HG02588 (cell line): ENCODE results near the gene KSR2.
"Not testable (repeated sequence)": the region's sequence is repeated elsewhere in the genome, so short reads cannot be mapped to it uniquely, and the experiment has no call there.

Experiments
- ATAC-seq: cut with Tn5 transposase; IDR thresholded peaks from one replicate; pipeline ENCODE4 v1.9.1; 2021; ENCODE audit warnings: mild to moderate bottlenecking, moderate library complexity; ENCODE audit not compliant: unreplicated experiment

KSR2 gene

GRCh38 chr12:117649796-117650195, 319.0 kb downstream of the KSR2 start:
- no peak for ATAC-seq

GRCh38 chr12:117646520-117646919, 322.3 kb downstream of the KSR2 start:
- ATAC-seq: no peak

- no peak for ATAC-seq
These were observed 323.3 kb downstream of the KSR2 start for GRCh38 chr12:117645473-117645872.

DNA sequence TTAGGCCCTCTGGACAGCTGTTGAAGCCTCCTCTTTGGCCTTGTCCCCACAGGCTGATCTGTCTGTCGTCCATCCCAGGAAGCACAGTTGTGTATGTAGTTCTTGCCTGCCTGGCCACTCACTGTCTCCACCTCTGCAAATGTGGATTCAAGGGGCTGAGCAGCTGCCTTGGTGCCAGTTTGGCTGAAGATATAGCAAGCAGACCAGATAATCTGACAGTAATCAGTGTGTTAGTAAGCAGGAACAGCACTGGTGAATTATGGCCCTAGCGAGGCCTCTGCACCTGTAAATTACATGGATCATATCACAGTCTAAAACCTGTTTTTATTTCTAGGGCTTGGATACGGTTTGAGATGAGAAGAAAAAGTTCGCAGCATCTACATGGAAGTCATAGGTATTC, 324.8 kb downstream of the KSR2 start:
- no peak for ATAC-seq

DNA sequence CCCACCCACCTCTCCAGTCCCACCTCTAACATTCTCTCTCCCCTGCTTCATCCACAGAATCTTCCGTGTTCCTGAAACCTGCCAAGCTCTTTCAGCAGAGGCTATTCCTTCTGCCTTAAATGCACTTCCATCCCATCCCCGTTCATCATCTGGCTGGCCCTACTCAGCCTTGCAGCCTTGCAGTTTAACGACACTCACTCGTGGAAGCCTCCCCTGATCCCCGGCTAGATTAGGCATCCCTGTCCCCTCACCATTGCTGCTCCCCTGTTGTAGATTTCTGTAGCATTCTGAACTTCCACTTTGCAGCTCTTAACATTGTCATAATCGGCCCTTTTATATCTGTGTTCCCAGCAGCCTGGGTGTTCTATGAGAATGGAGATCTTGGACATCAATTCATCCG, 326.9 kb downstream of the KSR2 start:
- ATAC-seq: no peak

DNA sequence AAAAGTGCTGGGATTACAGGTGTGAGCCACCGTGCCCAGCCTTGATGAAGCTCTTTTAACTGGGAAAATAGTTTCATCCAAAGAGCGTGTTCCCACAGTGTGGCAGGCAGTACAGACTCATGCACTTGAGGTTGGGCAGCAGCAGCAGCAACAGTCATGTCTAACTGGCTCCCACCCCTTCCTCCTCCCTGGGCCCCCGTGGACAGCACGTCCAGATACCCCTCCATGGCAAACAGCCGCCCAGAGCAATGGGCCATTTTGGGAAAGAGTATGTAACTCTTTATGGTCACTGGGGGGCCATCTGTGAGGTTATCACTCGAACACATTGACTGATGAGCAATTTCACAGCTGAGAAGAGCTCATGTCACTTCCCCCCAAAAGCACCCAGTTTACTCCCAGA, 328.3 kb downstream of the KSR2 start:
- no peak for ATAC-seq

DNA sequence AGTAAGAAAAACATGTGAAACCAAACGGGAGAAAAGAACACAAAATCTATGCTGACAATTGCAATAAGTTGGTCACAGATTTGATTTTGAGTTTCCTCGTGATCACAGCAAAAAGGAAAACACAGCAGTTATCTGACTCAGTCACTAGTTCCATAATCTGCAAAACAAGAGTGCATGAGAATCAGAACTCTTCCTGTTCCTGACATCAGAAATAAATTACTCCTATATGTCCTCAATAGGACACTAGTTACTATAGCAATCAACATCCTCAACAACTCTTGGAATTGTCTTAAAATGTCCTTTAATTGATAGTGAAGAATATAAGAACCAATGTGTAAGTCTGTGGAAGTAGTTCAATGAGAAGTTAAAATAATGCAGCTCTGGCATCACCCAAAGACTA, 339.3 kb downstream of the KSR2 start:
- ATAC-seq: no peak

DNA sequence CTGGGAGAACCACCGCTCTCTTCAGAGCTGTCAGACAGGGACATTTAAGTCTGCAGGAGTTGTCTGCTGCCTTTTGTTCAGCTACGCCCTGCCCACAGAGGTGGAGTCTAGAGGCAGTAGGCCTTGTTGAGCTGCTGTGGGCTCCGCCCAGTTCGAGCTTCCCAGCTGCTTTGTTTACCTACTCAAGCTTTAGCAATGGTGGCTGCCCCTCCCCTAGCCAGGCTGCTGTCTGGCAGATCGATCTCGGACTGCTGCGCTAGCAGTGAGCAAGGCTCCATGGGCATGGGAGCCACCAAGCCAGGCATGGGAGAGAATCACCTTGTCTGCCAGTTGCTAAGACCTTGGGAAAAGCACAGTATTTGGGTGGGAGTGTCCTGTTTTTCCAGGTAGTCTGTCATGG, 340.1 kb downstream of the KSR2 start:
- not testable (repeated sequence) for ATAC-seq

- ATAC-seq: no peak
These were observed 346.0 kb downstream of the KSR2 start for GRCh38 chr12:117622741-117623140.

- ATAC-seq: no peak
These were observed 346.7 kb downstream of the KSR2 start for GRCh38 chr12:117622087-117622486.

DNA sequence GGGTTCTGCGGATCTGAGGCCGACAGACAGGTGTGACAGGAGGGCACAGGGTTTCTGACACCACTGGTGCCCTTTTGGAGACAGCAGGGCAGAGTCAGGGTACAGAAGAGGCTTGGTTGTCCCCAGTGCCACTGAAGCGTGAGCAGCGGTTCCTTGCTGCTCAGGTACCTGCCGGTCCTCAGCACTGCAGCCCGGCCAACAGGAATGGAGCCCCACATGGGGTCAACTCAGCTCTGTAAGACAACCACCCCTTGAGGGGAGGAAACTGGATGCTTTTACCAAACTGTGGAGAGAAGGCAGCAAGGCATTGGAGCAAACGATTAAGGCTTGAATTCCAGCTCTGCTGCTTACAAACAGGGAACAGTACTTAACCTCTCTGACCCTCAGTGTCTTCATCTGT, 361.0 kb downstream of the KSR2 start:
- ATAC-seq: no peak

DNA sequence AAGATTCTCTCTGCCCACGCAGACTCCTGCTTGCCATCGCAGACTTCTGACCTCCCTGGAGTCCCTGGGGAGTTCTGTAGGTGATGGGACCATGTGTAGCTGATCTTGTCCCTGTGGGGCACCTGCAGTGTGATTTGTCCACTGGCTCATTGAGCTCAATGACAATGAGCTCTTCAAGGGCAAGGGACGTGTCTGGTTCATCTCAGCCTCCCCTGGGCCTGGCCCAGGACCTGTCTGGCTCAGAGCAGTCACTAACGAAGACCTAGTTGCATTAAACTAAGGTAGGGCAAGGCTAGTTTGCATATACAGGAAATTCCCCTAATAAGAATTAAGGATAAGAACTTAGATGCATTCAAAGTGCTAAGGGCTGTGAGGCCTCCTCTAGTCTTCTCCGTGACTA, 361.8 kb downstream of the KSR2 start:
- ATAC-seq: no peak

DNA sequence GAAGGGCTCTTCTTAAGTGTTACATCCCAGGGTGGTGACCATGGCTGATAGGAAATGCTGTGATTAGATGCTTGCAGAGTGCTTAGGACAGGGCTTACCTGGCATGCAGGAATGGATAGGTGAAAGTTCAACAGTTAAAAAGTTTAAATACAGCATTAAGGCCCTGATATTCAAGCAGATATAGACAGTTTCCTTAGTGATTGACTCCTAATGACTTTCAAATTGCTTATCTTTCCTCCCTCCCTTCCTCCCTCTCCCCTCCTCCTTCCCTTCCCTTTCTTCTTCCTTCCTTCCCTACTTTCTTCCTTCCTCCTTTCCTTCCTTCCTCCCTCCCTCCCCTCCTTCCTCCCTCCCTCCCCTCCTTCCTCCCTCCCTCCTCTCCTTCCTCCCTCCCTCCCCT, 362.8 kb downstream of the KSR2 start:
- ATAC-seq: no peak

DNA sequence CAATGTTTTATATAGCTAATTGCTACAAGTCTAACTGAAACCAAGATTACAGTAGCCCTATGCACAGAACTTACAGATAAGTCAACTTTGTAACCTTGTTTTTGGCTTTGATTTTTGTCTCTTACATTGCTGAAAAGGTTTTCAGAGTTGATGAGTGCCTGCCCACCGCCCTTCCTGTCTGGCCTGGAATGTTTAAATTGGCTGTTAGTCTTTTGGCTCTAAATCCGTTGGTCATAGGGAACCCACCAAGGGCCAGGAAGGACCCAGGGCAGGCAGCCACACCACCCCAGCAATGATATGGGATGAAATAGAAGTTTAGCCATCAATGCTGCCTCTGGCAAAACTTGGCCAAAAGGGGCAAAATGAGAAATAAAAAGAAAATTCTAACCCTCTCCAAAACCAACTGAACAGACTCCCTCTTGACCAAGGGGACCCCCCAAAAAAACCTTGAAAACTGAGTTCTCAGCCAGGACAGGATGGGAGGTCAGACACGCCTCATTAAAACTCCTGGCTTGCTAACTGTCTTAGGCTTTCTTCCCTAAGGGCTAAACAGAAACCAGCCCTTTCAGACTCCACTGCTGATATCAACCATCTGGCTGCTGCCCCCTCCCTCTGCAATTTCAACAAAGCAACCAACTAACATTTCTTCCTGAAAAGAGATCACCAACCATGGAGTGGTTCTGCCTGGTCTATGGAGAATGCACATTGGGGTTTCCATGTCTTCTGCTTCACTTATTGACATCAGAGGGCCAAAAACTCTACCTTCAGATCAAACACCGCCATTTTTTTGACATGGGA, 365.3 kb downstream of the KSR2 start:
- ATAC-seq: no peak

DNA sequence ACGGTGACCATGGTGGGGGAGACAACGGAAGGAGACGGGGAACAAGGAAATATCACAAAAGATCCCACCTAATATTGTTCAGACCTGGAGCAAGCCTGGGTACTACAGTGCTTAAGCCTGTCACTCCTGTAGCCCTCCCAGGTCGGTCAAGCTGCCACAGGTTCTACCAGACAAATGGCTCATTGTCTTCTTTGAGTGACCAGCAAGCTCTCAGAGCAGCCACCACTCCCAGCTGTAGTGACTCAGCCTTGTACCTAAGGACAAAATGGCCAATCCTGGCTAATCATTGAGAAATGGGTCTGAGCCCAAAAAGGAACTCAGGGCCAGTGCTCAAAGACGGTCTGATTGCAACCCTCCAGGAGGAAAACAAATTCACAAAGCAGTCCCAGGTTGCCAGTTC, 368.9 kb downstream of the KSR2 start:
- no peak for ATAC-seq

DNA sequence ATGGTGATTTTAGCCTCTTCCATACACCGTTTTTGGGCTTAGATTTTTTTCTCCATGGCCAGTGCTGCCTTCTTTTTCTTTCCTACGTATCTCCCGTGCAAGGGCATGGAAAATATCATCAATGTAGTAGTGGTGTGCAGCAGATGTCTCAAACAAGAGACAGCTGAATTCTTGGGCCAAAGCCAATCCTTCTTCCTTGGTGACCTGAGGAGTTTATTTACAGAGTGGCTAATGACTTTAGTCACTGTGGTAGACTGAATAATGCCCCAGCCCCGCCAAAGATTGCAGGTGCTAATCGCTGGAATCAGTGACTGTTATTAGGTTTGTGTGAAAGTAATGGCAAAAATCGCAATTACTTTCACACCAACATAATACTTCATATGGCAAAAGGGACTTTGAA, 371.8 kb downstream of the KSR2 start:
- no peak for ATAC-seq

GRCh38 chr12:117595751-117596150, 373.0 kb downstream of the KSR2 start:
- ATAC-seq: no peak

GRCh38 chr12:117594481-117594880, 374.3 kb downstream of the KSR2 start:
- ATAC-seq: no peak

GRCh38 chr12:117593815-117594400, 374.9 kb downstream of the KSR2 start:
- ATAC-seq: no peak

DNA sequence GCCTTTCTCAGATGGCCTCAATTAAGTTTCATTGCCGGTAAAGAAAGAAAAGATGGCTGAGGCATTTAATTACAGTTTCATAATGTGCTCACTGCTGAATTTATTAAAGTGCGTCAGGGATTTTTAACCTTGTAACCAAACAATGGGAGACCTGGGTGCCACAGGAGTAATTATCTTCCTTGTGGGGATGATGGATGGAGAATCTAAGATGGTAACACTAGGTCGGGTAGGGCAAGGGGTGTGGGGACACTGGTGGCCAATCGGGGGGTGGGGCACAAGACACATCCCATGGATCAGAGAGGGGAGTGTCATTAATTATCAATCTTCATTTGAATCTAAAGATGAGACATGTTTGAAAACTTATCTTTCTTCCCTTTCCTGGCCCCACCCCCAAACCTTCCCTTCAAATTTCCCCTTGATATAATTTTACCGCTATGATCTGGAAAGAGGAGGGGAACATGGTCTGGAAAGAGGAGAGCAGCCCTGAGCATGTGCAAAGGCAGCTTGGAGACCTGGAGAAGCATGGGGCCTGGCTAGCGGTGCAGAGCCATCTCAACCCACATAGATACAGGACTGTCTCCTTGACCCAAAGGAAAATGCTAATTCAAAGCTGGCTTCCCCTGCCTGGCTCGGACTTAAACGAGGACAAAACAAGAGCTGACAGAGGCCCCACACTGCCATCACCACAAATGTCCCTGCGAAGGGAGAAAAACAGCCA, 376.0 kb downstream of the KSR2 start:
- no peak for ATAC-seq

GRCh38 chr12:117590999-117591398, 377.8 kb downstream of the KSR2 start:
- ATAC-seq: no peak

- ATAC-seq: no peak
These were observed 378.4 kb downstream of the KSR2 start for GRCh38 chr12:117590386-117590785.
